ENCODE measurements around the gene KRT9.
"Not testable (repeated sequence)": the region's sequence is repeated elsewhere in the genome, so short reads cannot be mapped to it uniquely, and the experiment has no call there.

The KRT9 gene

DNA sequence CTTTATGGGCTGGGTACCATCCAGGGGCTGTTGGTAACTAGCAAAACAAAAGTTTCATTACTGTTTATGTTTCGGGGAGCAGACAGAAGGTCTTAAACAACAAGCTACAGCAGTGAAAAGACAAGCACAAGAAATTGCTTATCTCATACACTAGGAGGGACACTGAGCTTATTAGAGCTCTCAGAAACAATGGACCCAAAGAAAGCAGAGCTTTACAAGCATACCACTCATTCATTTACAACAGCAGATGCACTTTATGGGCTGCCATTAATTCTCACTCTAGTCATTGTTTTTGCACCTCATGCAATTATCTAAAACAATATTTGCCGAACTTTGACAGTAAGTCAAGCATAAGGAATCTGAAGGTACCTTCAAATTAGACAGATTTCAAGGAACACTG is 30.7 kb upstream of the KRT9 start:
- no peak for DNase-seq (ENCODE audit: low read depth in 2 of 2)

GRCh38 chr17:41600318-41600717 is 28.5 kb upstream of the KRT9 start:
- no peak for DNase-seq (ENCODE audit: low read depth in 2 of 2)

- no peak for DNase-seq (ENCODE audit: low read depth in 2 of 2)
Measured at GRCh38 chr17:41599680-41600079, 27.8 kb upstream of the KRT9 start.

GRCh38 chr17:41595585-41595984 is 23.7 kb upstream of the KRT9 start:
- DNase-seq (ENCODE audit: low read depth in 2 of 2), result no peak

GRCh38 chr17:41594363-41594915 is 22.6 kb upstream of the KRT9 start:
- no peak for DNase-seq (ENCODE audit: low read depth in 2 of 2)

DNA sequence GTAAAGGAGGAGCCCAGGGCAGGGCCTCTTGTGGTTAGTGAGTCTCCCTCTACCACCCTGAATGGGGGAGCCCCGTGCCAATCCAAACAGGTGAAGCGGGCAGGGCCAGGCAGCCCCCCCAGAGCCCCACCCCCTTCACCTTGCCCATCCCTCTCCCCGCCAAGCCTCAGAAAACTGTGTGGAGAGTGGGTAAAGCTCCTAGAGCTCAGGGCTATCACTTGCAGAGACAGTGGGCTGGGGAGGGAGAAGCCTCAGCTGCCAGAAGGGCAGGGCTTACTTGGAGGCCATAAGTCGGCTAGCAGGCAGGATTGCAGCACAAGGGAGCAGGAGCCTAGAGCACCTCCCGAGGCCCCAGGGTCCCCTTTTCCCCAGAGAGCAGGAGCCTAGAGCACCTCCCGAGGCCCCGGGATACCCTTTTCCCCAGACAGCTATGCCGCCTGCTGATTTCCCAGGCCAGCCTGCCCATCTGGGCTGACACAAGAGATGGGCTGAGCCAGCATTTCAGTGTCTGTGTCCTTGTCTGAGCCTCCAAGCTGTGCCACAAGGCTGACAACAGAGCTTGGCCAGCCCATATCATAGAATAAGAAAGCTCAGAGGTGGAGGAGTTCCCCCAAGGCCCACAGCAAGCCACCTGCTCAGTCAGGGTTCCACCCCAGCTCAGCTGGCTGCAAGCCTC is 21.6 kb upstream of the KRT9 start:
- DNase-seq (ENCODE audit: low read depth in 2 of 2), result no peak

DNA sequence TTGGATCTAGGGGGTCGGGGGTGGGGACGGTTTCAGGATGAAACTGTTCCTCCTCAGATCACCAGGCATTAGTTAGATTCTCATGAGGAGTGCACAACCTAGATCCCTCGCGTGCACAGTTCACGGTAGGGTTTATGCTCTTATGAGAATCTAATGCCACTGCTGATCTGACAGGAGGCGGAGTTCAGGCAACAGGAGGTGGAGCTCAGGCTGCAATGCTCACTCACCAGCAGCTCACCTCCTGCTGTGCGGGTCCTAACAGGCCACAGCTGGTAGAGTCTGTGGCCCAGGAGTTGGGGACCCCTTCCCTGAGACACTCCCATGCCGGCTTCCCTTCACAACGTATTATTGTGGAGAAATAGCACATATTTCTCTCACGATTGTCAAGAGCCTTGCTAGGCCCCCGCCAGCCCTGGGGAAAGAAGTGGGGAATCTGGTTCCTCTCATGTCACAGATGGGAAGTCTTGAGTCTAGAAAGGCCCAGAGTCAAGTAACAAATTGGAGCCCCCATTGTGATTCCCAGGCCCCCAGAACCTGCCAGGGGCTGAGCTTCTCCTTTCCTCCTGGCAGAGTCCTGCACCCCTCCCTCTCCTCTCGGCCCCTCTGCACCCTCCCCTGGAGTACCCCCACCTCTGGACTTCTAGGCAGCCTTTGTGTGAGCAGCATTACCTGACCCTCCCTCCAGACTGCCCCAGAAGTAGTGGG is 20.9 kb upstream of the KRT9 start:
- no peak for DNase-seq (ENCODE audit: low read depth in 2 of 2)

DNA sequence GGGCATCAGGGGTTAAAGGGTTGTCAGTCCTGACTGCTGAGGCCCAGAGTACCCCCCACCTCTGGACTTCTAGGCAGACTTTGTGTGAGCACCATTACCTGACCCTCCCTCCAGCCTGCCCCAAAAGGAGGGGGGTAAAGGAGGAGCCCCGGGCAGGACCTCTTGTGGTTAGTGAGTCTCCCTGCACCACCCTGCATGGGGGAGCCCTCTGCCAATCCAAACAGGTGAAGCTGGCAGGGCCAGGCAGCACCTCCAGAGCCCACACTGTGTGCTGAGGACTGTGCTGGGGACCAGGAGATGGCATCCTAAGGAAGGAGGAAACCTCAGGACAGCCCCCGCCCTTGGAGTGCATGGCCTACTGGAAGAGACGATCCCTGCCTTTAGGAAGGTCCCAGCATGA is 17.4 kb upstream of the KRT9 start:
- no peak for DNase-seq (ENCODE audit: low read depth in 2 of 2)

DNA sequence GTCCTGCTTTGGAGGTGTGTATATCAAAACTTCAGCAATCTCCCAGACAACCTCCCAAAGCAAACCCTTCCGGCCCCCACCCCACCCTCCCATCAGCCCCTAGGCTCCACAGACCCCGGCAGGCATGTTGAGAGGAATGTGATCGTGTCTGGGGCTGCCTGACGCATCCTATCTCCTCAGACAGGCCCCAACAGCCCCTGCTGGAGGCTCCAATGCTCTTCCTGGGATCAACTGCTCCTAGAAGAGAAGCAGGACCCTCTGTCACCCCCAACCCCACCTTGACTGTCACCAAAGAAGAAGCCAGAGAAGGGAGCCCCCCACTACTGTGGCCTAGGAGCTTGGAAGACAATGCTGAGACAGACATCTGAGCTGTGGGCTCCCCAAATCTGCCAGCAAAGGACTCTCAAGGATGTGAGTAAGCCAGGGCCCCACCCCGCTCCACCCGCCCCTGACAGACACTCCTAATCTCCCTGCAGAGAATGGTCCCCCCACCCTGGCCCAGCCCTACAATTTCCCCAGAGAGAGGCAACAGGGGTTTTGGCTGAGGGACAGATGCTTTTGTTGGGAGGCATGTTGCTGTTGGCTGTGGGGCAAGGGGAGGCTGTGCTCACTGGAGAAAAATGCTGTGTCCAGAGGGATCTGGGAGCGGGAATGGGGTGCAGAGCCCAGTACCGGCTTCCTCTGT is 16.4 kb upstream of the KRT9 start:
- DNase-seq (ENCODE audit: low read depth in 2 of 2), result no peak

- DNase-seq (ENCODE audit: low read depth in 2 of 2), result no peak
Measured at GRCh38 chr17:41586863-41587495, 15.1 kb upstream of the KRT9 start, which contains the start of gene KRT14. TSS of gene KRT14 (minus strand) at chr17:41586895. CDS start at chr17:41586834, 61 bp downstream.

GRCh38 chr17:41585301-41586056 is 13.6 kb upstream of the KRT9 start:
- DNase-seq (ENCODE audit: low read depth in 2 of 2), result no peak

- DNase-seq (ENCODE audit: low read depth in 2 of 2), result not testable (repeated sequence)
Measured at GRCh38 chr17:41584331-41584927, 12.6 kb upstream of the KRT9 start.

DNA sequence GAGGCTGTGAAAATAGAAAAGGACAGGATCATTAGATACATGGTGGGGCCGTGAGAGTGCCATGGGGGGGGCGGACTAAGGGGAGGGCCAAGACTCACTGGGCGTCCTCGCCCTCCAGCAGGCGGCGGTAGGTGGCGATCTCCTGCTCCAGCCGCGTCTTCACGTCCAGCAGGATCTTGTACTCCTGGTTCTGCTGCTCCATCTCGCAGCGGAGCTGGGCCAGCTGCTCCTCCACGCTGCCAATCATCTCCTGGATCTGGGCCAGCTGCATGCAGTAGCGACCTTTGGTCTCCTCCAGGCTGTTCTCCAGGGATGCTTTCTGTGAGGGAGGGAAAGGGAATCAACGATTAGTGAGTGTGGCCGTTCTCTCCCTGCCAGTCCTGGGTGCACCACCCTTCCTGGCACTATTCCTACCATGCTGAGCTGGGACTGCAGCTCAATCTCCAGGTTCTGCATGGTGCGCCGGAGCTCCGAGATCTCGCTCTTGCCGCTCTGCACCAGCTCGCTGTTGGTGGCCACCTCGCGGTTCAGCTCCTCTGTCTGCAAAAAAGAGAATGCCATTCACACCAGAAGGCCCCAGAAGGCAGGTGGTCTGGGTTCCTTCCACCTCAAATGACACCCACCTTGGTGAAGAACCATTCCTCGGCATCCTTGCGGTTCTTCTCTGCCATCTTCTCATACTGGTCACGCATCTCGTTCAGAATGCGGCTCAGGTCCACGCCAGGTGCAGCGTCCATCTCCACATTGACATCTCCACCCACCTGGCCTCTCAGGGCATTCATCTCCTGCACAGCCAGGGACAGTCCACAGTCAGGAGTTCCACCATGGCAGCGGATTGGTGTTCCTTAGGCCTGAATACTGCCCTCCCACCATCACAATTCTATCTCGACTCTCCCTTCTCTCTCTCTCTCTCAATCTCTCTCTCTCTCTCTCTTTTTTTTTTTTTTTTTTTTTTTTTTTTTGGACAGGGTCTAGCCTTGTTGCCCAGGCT is 11.6 kb upstream of the KRT9 start:
- DNase-seq (ENCODE audit: low read depth in 2 of 2), result no peak

- DNase-seq (ENCODE audit: low read depth in 2 of 2), result not testable (repeated sequence)
Measured at GRCh38 chr17:41582061-41582968, 10.5 kb upstream of the KRT9 start.

DNA sequence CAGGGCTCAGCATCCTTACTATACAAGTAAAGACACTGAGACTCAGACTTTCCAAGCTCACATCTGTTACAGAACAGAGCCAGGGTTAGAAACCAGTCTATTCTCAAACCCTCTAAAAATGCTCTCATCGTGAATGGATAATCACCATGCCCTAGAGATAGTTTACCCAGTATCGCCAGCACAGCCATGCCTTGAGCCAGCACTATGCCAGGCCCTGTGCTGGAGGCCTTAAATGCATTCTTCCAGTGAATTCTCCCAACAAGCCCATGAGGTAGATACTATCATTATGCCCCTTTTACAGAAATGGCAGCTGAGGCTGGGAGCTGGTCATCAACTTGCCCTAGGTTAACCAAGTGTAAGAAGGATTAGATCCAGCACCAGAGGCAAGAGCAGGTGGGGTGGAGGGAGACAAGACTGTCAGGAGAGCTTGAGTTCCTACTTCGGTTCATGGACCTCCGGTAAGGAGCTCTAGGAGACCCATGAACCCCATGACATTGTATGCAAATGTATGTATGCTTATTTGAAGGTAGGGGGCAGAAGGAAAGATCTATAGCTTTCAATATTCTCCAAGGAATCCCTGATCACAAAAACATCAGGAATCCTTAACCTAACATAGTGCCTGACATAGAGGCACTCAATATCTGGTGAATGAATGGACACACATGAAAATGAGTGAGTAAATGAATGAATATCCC is 9.7 kb upstream of the KRT9 start:
- no peak for DNase-seq (ENCODE audit: low read depth in 2 of 2)

GRCh38 chr17:41580687-41581365 is 9.0 kb upstream of the KRT9 start:
- DNase-seq (ENCODE audit: low read depth in 2 of 2), result no peak

GRCh38 chr17:41580244-41580575 is 8.4 kb upstream of the KRT9 start:
- no peak for DNase-seq (ENCODE audit: low read depth in 2 of 2)
